COLO829 (cell line): ENCODE results near the gene ZNF419.

ENCODE experiments used
- DNase-seq: peaks from one replicate; pipeline ENCODE4 v3.0.0; 2012; ENCODE audit warnings: low spot score

ZNF419 gene

DNA sequence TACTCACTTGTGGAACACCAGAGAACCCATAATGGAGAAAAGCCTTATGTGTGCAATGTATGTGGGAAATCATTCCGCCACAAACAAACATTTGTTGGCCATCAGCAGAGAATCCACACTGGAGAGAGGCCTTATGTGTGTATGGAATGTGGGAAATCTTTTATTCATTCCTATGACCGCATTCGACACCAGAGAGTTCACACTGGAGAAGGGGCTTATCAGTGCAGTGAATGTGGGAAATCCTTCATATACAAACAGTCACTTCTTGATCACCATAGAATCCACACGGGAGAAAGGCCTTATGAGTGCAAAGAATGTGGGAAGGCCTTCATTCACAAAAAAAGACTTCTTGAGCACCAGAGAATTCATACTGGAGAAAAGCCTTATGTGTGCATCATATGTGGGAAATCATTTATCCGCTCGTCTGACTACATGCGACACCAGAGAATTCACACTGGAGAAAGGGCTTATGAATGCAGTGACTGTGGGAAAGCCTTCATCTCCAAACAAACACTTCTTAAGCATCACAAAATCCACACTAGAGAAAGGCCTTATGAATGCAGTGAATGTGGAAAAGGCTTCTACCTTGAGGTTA lies 50.5 kb downstream of the ZNF419 start:
- DNase-seq, result no peak
